ENCODE measurements around the gene SHROOM1. TPM values are rescaled to one million over a fixed set of nuclear protein-coding genes. Genes with fewer than 3 reads are reported as not detected.
A peak's percentile ranks its signal among the peaks of the same experiment; 100 is the strongest.

SHROOM1 gene
- total and polyA plus RNA-seq, 9 of the 15 experiments (the other 6 are each of a cell fraction or from before 2014, with no cell fraction given), result 0.44 to 26.5 (median 11.9) TPM

DNA sequence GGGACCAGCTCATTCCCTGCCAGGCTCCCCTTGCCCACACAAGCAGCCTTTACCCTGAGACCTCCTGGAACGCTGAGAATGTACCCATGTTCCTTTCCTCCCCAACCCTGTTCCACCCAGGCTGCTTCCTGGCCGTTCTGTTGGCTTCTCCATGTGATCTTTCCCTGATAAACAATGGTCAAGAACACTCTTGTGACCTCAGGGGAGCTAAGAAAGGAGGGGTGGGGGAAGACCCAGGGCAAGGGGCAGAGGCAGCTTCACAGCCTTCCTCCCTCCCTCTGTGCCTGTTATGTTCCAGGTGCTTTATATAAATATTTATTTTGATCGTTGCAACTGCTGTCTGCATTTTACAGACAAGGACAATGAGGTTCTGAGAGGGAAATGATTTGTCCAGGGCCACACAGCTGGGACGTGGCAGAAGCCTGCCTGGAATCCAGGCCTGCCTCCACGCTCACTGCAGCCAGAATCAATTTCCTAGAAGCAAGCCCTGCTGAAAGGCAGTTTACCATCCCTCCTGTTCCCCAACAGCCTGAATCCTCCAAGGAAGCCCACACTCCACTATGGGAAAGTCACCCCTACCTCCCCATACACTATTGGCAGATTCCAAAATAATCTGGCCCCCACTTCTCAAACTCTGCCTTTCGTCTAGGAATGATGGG, 3.9 kb downstream of the SHROOM1 start (continued):
- no peak for TF ChIP-seq L3MBTL2 (IDR thresholded peaks at IDR 0.05)

DNA sequence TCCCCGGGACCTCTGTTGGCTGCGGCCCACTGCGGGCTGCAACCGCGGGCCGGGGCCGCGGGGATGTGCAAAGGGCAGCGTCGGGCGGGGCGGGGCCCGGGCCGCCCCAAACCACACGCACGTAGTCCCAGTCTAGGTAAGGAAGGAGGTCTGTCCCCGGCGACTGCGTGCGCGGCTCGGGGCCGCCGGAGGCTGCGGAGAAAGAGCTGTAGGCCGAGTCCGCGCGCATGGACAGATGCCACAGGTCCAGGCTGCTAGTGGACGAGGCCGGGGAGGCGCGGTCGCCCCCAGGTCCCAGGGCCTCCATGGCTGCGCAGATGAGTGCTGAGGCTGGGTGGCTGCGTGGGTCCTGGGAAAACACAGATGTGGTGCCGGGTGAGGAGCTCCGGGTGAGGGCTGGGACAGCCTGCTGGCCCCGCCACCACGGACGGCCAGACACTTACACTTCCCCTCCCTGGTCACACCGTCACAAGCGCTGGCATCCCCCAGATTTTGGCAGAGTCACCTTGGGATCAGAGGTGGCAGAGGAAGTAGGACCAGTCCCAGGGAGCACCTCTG, 4.5 kb downstream of the SHROOM1 start:
- ATAC-seq, result no peak
- Histone ChIP-seq H3K4me3 (no peak overlapping the region), H3K79me2 (ENCODE audit: control insufficient read depth, insufficient read depth, low read length) (peaks cover 23% of the 10 kb centered on the region), H3K27ac (ENCODE audit: extremely low read depth, low read depth, low read length) (no peak overlapping the region), H3K9me1 (ENCODE audit: control insufficient read depth, insufficient read depth, low read length) (no peaks in the 10 kb centered on the region), H3K9ac (ENCODE audit: insufficient read depth in 1 of 2, low read depth in 2 of 2, low read length in 2 of 2) (no peak overlapping the region; a peak in 1 of 4 replicates), H3K9me3 (replicated peaks; ENCODE audit: control insufficient read depth, insufficient read depth, low read depth, low read length) (no peaks in the 10 kb centered on the region), H3K36me3 (ENCODE audit: control insufficient read depth, insufficient read depth, low read length) (peaks cover 51% of the 10 kb centered on the region; the same call in 2 of the 3 replicates), H3K27me3 (ENCODE audit: control insufficient read depth in 2 of 2, insufficient read depth in 2 of 2, low read length in 2 of 2) (no peaks in the 10 kb centered on the region), H2AFZ (ENCODE audit: low read depth, low read length) (no peak overlapping the region), H3K4me1 (replicated peaks in 1 of 2; ENCODE audit: control insufficient read depth in 2 of 2, insufficient read depth in 2 of 2, low read length in 2 of 2) (peaks cover 12 to 35% of the 10 kb centered on the region in 2 experiments; a peak in 4 of 5 replicates), H3K4me2 (ENCODE audit: insufficient read depth, low read length) (no peak overlapping the region), H4K20me1 (replicated peaks; ENCODE audit: control insufficient read depth, insufficient read depth, low read length) (no peaks in the 10 kb centered on the region)
- BruUV-seq (replicated peaks), result no TSS peak
- TF ChIP-seq NCOA2 (IDR thresholded peaks at IDR 0.05; ENCODE audit: partially characterized antibody in 2 of 2), result no peak
- peak; percentile 40 for TF ChIP-seq RBFOX2 (IDR thresholded peaks at IDR 0.05; ENCODE audit: low read depth, low read length)
- TF ChIP-seq POLR2G (IDR thresholded peaks at IDR 0.05; ENCODE audit: low read depth, low read length), result peak; percentile 40; the same call in 1 of the 2 replicates
- in situ Hi-C loops (cut with MboI) (loop anchor here (5.0 kb wide), 1 partner anchor 69 kb away; no protein-coding TSS in a partner anchor), intact Hi-C loops (cut with micrococcal nuclease) (no loop called here)
- ChIA-PET POLR2A (interaction anchor here (0.6 to 1.3 kb wide), 4 partner anchors 8 to 138 kb away, joined by 3 read pairs; partner anchors contain the start of gene AFF4), CTCF (ENCODE audit: low intra/inter-chr PET ratio) (no interaction called here)
- no peak for DNase-seq (ENCODE audit: extremely low read depth in 1 of 4, low spot score in 3 of 4)
- 100% methylated on average over 14 of the region's 43 CpGs for WGBS (ENCODE audit: insufficient coverage, low coverage, missing lambda C conversion rate)
- no peak for FAIRE-seq

All from K562 (cell line).